CD14-positive monocyte (primary cell): Measurements from ENCODE around the gene COX15. TPM values are rescaled to one million over a fixed set of nuclear protein-coding genes. Genes with fewer than 3 reads are reported as not detected.

ENCODE experiments used
- DNase-seq, 3 donors: peaks; one replicate each; pipeline ENCODE4 v3.0.0-alpha.2; 2011 to 2022
- H2AFZ ChIP-seq: 2 replicates; pipeline ENCODE4 v1.6.0; 2012; ENCODE audit warnings: mild to moderate bottlenecking, low read depth, low read length, inconsistent platforms; ENCODE audit not compliant: insufficient read depth, poor library complexity, severe bottlenecking
- H3K27ac ChIP-seq, 2 donors: 1 replicate in 1 of 2; 2 replicates in 1 of 2; pipeline ENCODE4 v1.5.1; 2012 to 2013; ENCODE audit warnings: low read length in 2 of 2, control low read depth in 1 of 2, inconsistent platforms in 1 of 2, low read depth in 1 of 2, mild to moderate bottlenecking in 1 of 2
- H3K27me3 ChIP-seq, 2 donors: one replicate each; pipeline versions ENCODE4 v1.6.0 to v1.6.1; 2011 to 2013; ENCODE audit warnings: low read length in 2 of 2; ENCODE audit not compliant: control insufficient read depth in 2 of 2, insufficient read depth in 2 of 2
- H3K36me3 ChIP-seq, 2 donors: replicated peaks in 1 of 2; 1 replicate in 1 of 2; 2 replicates in 1 of 2; pipeline versions ENCODE4 v1.5.1 to v1.6.1; 2012 to 2013; ENCODE audit warnings: low read length in 2 of 2, control low read depth in 1 of 2, inconsistent platforms in 1 of 2, mild to moderate bottlenecking in 1 of 2; ENCODE audit not compliant: insufficient read depth in 2 of 2, control insufficient read depth in 1 of 2
- H3K4me1 ChIP-seq, 2 donors: 1 replicate in 1 of 2; 2 replicates in 1 of 2; pipeline versions ENCODE4 v1.5.1 to v1.6.1; 2012 to 2013; ENCODE audit warnings: low read length in 2 of 2, control low read depth in 1 of 2, inconsistent platforms in 1 of 2, mild to moderate bottlenecking in 1 of 2, moderate library complexity in 1 of 2; ENCODE audit not compliant: insufficient read depth in 2 of 2, control insufficient read depth in 1 of 2
- H3K4me2 ChIP-seq: replicated peaks from 2 replicates; pipeline ENCODE3; 2012; ENCODE audit warnings: low read length, moderate library complexity, mild to moderate bottlenecking; ENCODE audit not compliant: poor library complexity, severe bottlenecking; ENCODE audit errors: extremely low read depth
- H3K4me3 ChIP-seq, 3 experiments: fragments of 200-600 bp in 1 of 3; sonication (generic) in 1 of 3; replicated peaks in 1 of 3; 1 replicate in 2 of 3; 2 replicates in 1 of 3; pipeline ENCODE4 v1.5.1; 2011 to 2013; ENCODE audit warnings: low read length in 3 of 3, mild to moderate bottlenecking in 3 of 3, control low read depth in 2 of 3, low read depth in 2 of 3, inconsistent platforms in 1 of 3, moderate library complexity in 1 of 3
- H3K79me2 ChIP-seq: 2 replicates; pipeline ENCODE4 v1.6.0; 2012; ENCODE audit warnings: mild to moderate bottlenecking, control low read depth, inconsistent platforms, low read length, moderate library complexity; ENCODE audit not compliant: insufficient read depth
- H3K9ac ChIP-seq: 2 replicates; pipeline ENCODE4 v1.6.0; 2017; ENCODE audit warnings: low read length, mild to moderate bottlenecking; ENCODE audit not compliant: insufficient read depth, poor library complexity, severe bottlenecking
- H3K9me3 ChIP-seq, 2 donors: replicated peaks in 1 of 2; 1 replicate in 1 of 2; 2 replicates in 1 of 2; pipeline versions ENCODE4 v1.5.1 to v1.6.1; 2012 to 2013; ENCODE audit warnings: low read length in 2 of 2, control low read depth in 1 of 2; ENCODE audit not compliant: control insufficient read depth in 1 of 2, insufficient read depth in 1 of 2
- H4K20me1 ChIP-seq: 2 replicates; pipeline ENCODE4 v1.6.0; 2012; ENCODE audit warnings: mild to moderate bottlenecking, low read length, control low read depth, moderate library complexity; ENCODE audit not compliant: insufficient read depth
- H3K27ac Mint-ChIP-seq, 7 donors: one replicate each; pipeline ENCODE4 v1.8.0; 2020; ENCODE audit warnings: mild to moderate bottlenecking in 7 of 7, mixed read lengths in 7 of 7, moderate library complexity in 6 of 7, inconsistent platforms in 2 of 7
- H3K27me3 Mint-ChIP-seq, 3 donors: one replicate each; pipeline ENCODE4 v1.8.0; 2021 to 2022; ENCODE audit warnings: low read depth in 3 of 3, mild to moderate bottlenecking in 3 of 3, mixed read lengths in 3 of 3, moderate library complexity in 3 of 3, inconsistent platforms in 1 of 3
- H3K36me3 Mint-ChIP-seq, 2 donors: one replicate each; pipeline ENCODE4 v1.8.0; 2020; ENCODE audit warnings: mixed read lengths in 2 of 2, inconsistent platforms in 1 of 2, mild to moderate bottlenecking in 1 of 2
- H3K4me1 Mint-ChIP-seq: one replicate; pipeline ENCODE4 v1.8.0; 2020; ENCODE audit warnings: mild to moderate bottlenecking, mixed read lengths
- H3K4me3 Mint-ChIP-seq, 2 donors: one replicate each; pipeline ENCODE4 v1.8.0; 2020; ENCODE audit warnings: mild to moderate bottlenecking in 2 of 2, mixed read lengths in 2 of 2, moderate library complexity in 1 of 2
- H3K9me3 Mint-ChIP-seq, 7 donors: one replicate each; pipeline ENCODE4 v1.8.0; 2020 to 2022; ENCODE audit warnings: mixed read lengths in 7 of 7, mild to moderate bottlenecking in 6 of 7, moderate library complexity in 6 of 7, inconsistent platforms in 2 of 7
- CTCF ChIP-seq: fragments of 200-600 bp; IDR thresholded peaks from one replicate; pipeline ENCODE4 v1.8.0; 2022; ENCODE audit warnings: antibody characterized with exemption, mild to moderate bottlenecking
- WGBS: methylation state at CpG from one replicate; pipeline ENCODE4 v1.1.5; 2013; ENCODE audit warnings: missing lambda C conversion rate; ENCODE audit not compliant: insufficient coverage; 5-methylcytosine and 5-hydroxymethylcytosine counted together
- intact Hi-C, 2 donors: fragments of 100-400 bp; cut with micrococcal nuclease; formaldehyde crosslinking; loops; one replicate each; pipeline versions ENCODE4 v1.15.0 to v1.15.1; 2023
- polyA plus RNA-seq, 3 donors: library from polyadenylated mRNA; depleted of rRNA in 1 of 3; unstranded in 2 of 3; stranded (reverse) in 1 of 3; fragments of 300-500 nt in 2 of 3; fragments of >200 nt in 1 of 3; fragmentation: Illumina TruSeq in 2 of 3; gene quantifications; 1 replicate in 2 of 3; 2 replicates in 1 of 3; pipeline ENCODE4 v1.2.3, GENCODE V29; 2012 to 2021

Gene COX15
- polyA plus RNA-seq, 3 donors, result 10.6 to 37.6 (median 35.7) TPM

- Histone ChIP-seq H3K27ac (no peak overlapping the region), H3K4me2 (no peak overlapping the region), H3K4me1 (peaks cover 20 to 30% of the 10 kb centered on the region in 2 donors), H2AFZ (no peak overlapping the region), H3K9ac (no peak overlapping the region), H3K36me3 (peaks cover 21 to 41% of the 10 kb centered on the region in 2 donors), H4K20me1 (no peaks in the 10 kb centered on the region), H3K4me3 (no peak overlapping the region), H3K27me3 (no peaks in the 10 kb centered on the region), H3K9me3 (no peaks in the 10 kb centered on the region), H3K79me2 (peaks cover 47% of the 10 kb centered on the region)
- H3K4me1 Mint-ChIP-seq, result peaks cover 18% of the 10 kb centered on the region
- intact Hi-C loops, result no loop called here
- H3K4me3 Mint-ChIP-seq, result no peak overlapping the region
- TF ChIP-seq CTCF, result no peak
- H3K27me3 Mint-ChIP-seq, result peaks cover 0 to 3% (median 0%) of the 10 kb centered on the region in 3 donors
- H3K27ac Mint-ChIP-seq, result no peak overlapping the region
- H3K9me3 Mint-ChIP-seq, result no peaks in the 10 kb centered on the region
- no peak for DNase-seq
- H3K36me3 Mint-ChIP-seq, result peaks cover 26 to 40% of the 10 kb centered on the region in 2 donors
- 98% methylated on average over 6 of the region's 8 CpGs for WGBS
These were observed 1.4 kb upstream of the COX15 start for GRCh38 chr10:99733366-99733765.

GRCh38 chr10:99731306-99732032, 458 bp downstream of the COX15 start:
- peaks cover 47% of the 10 kb centered on the region for H3K79me2 ChIP-seq

More at GRCh38 chr10:99731306-99732032, 458 bp downstream of the COX15 start:
- H3K4me1 Mint-ChIP-seq, result peaks cover 18% of the 10 kb centered on the region
- peak in 2 of 3 donors; percentile 43 to 50 for DNase-seq
- no peaks in the 10 kb centered on the region for H3K27me3 ChIP-seq
- peak overlapping the region; percentile 85 for H3K9ac ChIP-seq
- WGBS, result 0% methylated on average over 7 of the region's 16 CpGs
- peak overlapping the region; percentile 90 for H2AFZ ChIP-seq
- intact Hi-C loops, result no loop called here
- H3K4me3 Mint-ChIP-seq, result peak overlapping the region; percentile 99 to 100
- peaks cover 20 to 30% of the 10 kb centered on the region in 2 donors for H3K4me1 ChIP-seq
- H3K9me3 ChIP-seq, result no peaks in the 10 kb centered on the region
- H3K36me3 ChIP-seq, result peaks cover 27 to 41% of the 10 kb centered on the region in 2 donors
- peak overlapping the region; percentile 85 to 97 (median 92) for H3K4me3 ChIP-seq
- peaks cover 28 to 39% of the 10 kb centered on the region in 2 donors for H3K36me3 Mint-ChIP-seq
- H3K9me3 Mint-ChIP-seq, result no peaks in the 10 kb centered on the region
- H3K27ac Mint-ChIP-seq, result peak overlapping the region; percentile 91 to 99 (median 99)
- no peaks in the 10 kb centered on the region for H4K20me1 ChIP-seq
- H3K27ac ChIP-seq, result peak overlapping the region; percentile 88 to 90
- H3K4me2 ChIP-seq, result peak overlapping the region; percentile 86
- H3K27me3 Mint-ChIP-seq, result peaks cover 0 to 3% (median 0%) of the 10 kb centered on the region in 3 donors
- TF ChIP-seq CTCF, result no peak
